GM12801 (cell line): ENCODE measurements around the gene KIF13A.

ENCODE experiments used
- CTCF ChIP-seq: IDR thresholded peaks from one replicate; pipeline ENCODE4 v1.5.1; 2011; ENCODE audit warnings: control low read depth; ENCODE audit not compliant: insufficient read length; ENCODE audit errors: extremely low read depth

KIF13A gene

GRCh38 chr6:17831135-17831534 lies 156.3 kb downstream of the KIF13A start:
- no peak for TF ChIP-seq CTCF

DNA sequence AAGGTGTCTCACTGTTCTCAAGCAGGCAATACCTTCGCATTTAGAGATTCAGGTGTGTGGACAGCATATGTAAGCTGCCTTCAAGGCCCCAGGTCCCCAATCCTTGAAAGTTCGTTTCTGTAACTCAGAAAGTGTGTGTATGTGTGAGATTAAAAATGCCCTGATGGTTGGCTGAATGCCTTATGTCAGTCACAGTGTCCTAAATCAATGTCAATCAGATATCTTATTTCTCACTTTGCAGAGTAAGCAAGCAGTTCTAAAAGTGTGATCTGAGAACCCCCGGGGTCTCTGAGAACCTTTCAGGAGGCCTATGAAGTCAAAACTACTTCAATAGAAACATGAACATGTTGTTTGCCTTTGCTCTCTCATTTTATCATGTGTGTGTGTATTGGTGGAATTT lies 157.5 kb downstream of the KIF13A start:
- no peak for TF ChIP-seq CTCF

DNA sequence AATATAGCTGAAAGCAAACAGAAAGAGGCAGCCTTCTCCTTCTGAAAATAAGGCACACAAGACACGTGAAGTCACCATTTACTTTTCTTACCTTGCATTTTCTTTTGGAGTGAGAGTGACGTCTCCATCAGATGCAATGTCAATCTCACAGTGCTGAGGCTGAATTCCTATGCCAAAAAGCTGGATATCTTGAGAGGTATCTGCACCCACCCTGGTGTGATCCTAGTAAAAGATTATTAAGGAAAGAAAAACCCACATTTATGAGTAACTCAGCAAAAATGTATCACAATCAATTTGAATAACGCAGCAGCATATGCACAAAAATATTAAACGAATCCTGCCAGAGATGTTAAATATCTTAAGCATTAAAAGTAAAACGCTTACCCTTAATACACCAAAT lies 159.3 kb downstream of the KIF13A start:
- TF ChIP-seq CTCF, result no peak

DNA sequence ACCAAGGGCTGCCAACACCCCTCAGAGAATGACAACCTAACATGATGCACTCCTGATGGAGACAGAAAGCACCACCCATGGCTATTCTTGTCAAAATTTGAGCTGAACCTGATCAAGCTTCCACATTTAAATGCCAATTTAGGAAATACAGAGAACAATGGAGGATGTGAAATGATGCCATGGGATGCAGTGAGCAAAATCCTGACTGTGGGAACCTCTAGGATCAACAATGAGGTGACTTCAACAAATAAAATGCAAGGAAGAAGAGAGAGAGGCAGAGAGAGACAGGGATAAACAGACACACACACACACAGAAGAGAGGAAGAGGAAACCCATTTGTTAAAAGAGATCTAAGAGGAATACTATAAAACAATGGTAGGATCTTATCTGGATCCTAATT lies 161.1 kb downstream of the KIF13A start:
- TF ChIP-seq CTCF, result no peak

DNA sequence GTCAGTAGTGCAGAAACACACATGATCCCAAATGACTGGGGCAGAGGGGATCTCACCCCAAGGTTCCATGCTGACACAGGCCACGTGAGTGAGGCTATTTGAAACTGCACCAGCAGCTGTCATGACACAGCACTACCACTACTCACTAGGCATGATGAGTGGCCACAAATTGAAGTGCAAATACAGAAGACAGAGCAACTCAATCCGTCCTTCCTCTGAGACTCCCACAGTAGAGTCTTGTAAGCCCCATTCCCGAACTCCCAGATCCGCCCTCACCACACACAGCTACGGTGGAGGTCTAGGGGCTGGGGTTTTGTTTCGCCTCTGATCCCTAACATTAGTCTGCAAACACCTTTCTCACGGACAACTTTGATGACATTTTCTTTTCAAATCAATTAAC lies 167.4 kb downstream of the KIF13A start:
- no peak for TF ChIP-seq CTCF

GRCh38 chr6:17817763-17818162 lies 169.7 kb downstream of the KIF13A start:
- no peak for TF ChIP-seq CTCF

DNA sequence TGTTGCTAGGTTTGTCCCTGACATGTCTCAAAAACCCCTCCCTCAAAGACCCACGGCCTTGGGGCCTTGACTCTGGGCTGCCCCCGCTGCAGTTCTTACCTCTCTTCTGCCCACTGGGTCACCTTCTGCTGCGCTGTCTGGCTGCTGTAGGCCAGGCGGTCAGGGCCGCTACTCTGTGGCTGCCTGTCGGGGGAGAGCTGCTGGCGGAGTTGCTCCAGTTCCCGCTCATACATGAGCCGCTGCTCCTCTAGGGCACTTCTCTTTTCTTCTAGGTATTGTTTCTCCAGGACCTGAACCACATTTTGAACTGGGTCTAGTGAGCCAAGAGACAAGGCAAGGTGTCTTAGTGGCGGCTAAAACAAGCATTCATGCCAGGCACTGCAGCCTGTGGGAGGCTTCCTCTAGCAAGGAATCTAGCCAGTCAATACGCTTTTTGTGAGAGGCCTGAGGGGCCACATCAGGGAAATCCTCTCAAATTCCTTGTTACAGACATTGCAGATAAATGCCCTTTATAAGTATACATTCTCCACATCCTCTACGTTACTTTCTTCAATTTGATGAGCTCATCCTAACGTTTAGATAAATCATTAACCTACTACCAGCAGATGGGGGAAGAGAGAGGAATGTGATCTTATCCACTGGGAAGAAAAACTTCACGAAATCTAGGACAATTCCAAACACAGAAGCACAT lies 170.4 kb downstream of the KIF13A start:
- no peak for TF ChIP-seq CTCF
